ENCODE results near the gene SATB2.

- TF ChIP-seq GATA2 (IDR thresholded peaks at IDR 0.05; ENCODE audit: low read depth, low read length): no peak
- TF ChIP-seq GATA3 (IDR thresholded peaks at IDR 0.05; ENCODE audit: low read depth, low read length): no peak
Measured at GRCh38 chr2:199407421-199407820, 50.3 kb downstream of the SATB2 start.

Measured in SH-SY5Y (cell line).